HG02763 (cell line): ENCODE data around the gene FN1.

Experiments used
- ATAC-seq: cut with Tn5 transposase; IDR thresholded peaks from one replicate; pipeline ENCODE4 v1.9.1; 2021; ENCODE audit warnings: mild to moderate bottlenecking, moderate library complexity; ENCODE audit not compliant: unreplicated experiment

The FN1 gene

GRCh38 chr2:215435870-215436704 lies at the start of gene FN1:
Gene FN1 (minus strand): TSS chr2:215436068. CDS start chr2:215435802, 266 bp downstream.
- no peak for ATAC-seq

- no peak for ATAC-seq
Measured at GRCh38 chr2:215485032-215485431, 49.2 kb upstream of the FN1 start.

- ATAC-seq = no peak
Measured at GRCh38 chr2:215484570-215484969, 48.7 kb upstream of the FN1 start.

GRCh38 chr2:215483431-215483830 lies 47.6 kb upstream of the FN1 start:
- ATAC-seq = no peak

GRCh38 chr2:215479536-215480240 lies 43.8 kb upstream of the FN1 start:
- no peak for ATAC-seq

- ATAC-seq = no peak
Measured at GRCh38 chr2:215479121-215479520, 43.3 kb upstream of the FN1 start.

GRCh38 chr2:215476424-215476823 lies 40.6 kb upstream of the FN1 start:
- ATAC-seq = no peak

- no peak for ATAC-seq
Measured at GRCh38 chr2:215466097-215466909, 30.4 kb upstream of the FN1 start.

GRCh38 chr2:215465256-215465655 lies 29.4 kb upstream of the FN1 start:
- no peak for ATAC-seq

- ATAC-seq = no peak
Measured at GRCh38 chr2:215461836-215462532, 26.1 kb upstream of the FN1 start.

GRCh38 chr2:215460682-215461382 lies 25.0 kb upstream of the FN1 start:
- no peak for ATAC-seq

GRCh38 chr2:215455958-215456357 lies 20.1 kb upstream of the FN1 start:
- ATAC-seq = no peak

GRCh38 chr2:215454519-215455246 lies 18.8 kb upstream of the FN1 start:
- peak; percentile 68 for ATAC-seq

- ATAC-seq = no peak
Measured at GRCh38 chr2:215452725-215453124, 16.9 kb upstream of the FN1 start.

- no peak for ATAC-seq
Measured at GRCh38 chr2:215451012-215451756, 15.3 kb upstream of the FN1 start.

GRCh38 chr2:215450188-215451011 lies 14.5 kb upstream of the FN1 start:
- ATAC-seq = no peak

- no peak for ATAC-seq
Measured at GRCh38 chr2:215447673-215448081, 11.8 kb upstream of the FN1 start.

GRCh38 chr2:215447056-215447455 lies 11.2 kb upstream of the FN1 start:
- no peak for ATAC-seq
